ENCODE results near the gene TSSK2. TPM values are rescaled to one million over a fixed set of nuclear protein-coding genes. Genes with fewer than 3 reads are reported as not detected.

Gene TSSK2
- total and polyA plus RNA-seq, 4 donors, result 0.08 to 0.25 (median 0.08) TPM; not detected in 1

GRCh38 chr22:19122752-19123492 lies 8.2 kb upstream of the TSSK2 start:
- H3K27me3 ChIP-seq (ENCODE audit: control insufficient read depth in 3 of 3, insufficient read depth in 3 of 3, low read length in 2 of 3), result no peaks in the 10 kb centered on the region
- peak overlapping the region; percentile 4 to 58 for H3K27ac ChIP-seq (ENCODE audit: low read depth in 1 of 2, low read length in 1 of 2)
- ATAC-seq (ENCODE audit: insufficient read depth, low FRiP score) (no peak), DNase-seq (peak in 1 of 3 donors; percentile 29)
- H3K9ac ChIP-seq (ENCODE audit: insufficient read depth in 1 of 2, low read length in 2 of 2), result peak overlapping the region in 1 of 2 donors; percentile 5
- WGBS, 2 donors, result 17 to 21% methylated on average over 27 of the region's 27 CpGs
- peaks cover 4 to 33% (median 5%) of the 10 kb centered on the region in 5 donors for H3K4me1 ChIP-seq (ENCODE audit: control insufficient read depth in 5 of 5, insufficient read depth in 5 of 5, low read length in 5 of 5)
- TF ChIP-seq CTCF (IDR thresholded peaks at IDR 0.05; ENCODE audit: control extremely low read depth, extremely low read depth), result no peak
- H3K4me3 ChIP-seq, result peak overlapping the region; percentile 26
- H3K9me3 ChIP-seq (ENCODE audit: control insufficient read depth in 4 of 4, insufficient read depth in 3 of 4, low read length in 3 of 4), result no peaks in the 10 kb centered on the region
- no peaks in the 10 kb centered on the region for H3K36me3 ChIP-seq (ENCODE audit: control insufficient read depth in 4 of 4, insufficient read depth in 4 of 4, low read length in 4 of 4)

- no peaks in the 10 kb centered on the region for H3K36me3 ChIP-seq (ENCODE audit: control insufficient read depth in 4 of 4, insufficient read depth in 4 of 4, low read length in 4 of 4)
- H3K27ac ChIP-seq (ENCODE audit: low read depth in 1 of 2, low read length in 1 of 2), result no peak overlapping the region
- 93 to 95% methylated on average over 4 of the region's 4 CpGs for whole genome bisulfite sequencing, 2 donors
- H3K9ac ChIP-seq (ENCODE audit: insufficient read depth in 1 of 2, low read length in 2 of 2), result no peak overlapping the region
- DNase-seq (no peak), ATAC-seq (ENCODE audit: insufficient read depth, low FRiP score) (no peak)
- H3K9me3 ChIP-seq (ENCODE audit: control insufficient read depth in 4 of 4, insufficient read depth in 3 of 4, low read length in 3 of 4), result no peaks in the 10 kb centered on the region
- no peaks in the 10 kb centered on the region for H3K27me3 ChIP-seq (ENCODE audit: control insufficient read depth in 3 of 3, insufficient read depth in 3 of 3, low read length in 2 of 3)
- H3K4me3 ChIP-seq, result no peak overlapping the region
- H3K4me1 ChIP-seq (ENCODE audit: control insufficient read depth in 5 of 5, insufficient read depth in 5 of 5, low read length in 5 of 5), result peaks cover 2 to 30% (median 5%) of the 10 kb centered on the region in 5 donors
- TF ChIP-seq CTCF (IDR thresholded peaks at IDR 0.05; ENCODE audit: control extremely low read depth, extremely low read depth), result no peak
Observed at GRCh38 chr22:19123936-19124335, 7.2 kb upstream of the TSSK2 start.

GRCh38 chr22:19124377-19124776 lies 6.7 kb upstream of the TSSK2 start:
- H3K4me1 ChIP-seq (ENCODE audit: control insufficient read depth in 5 of 5, insufficient read depth in 5 of 5, low read length in 5 of 5), result peaks cover 0 to 26% (median 5%) of the 10 kb centered on the region in 5 donors
- no peak for TF ChIP-seq CTCF (IDR thresholded peaks at IDR 0.05; ENCODE audit: control extremely low read depth, extremely low read depth)
- DNase-seq (no peak), ATAC-seq (ENCODE audit: insufficient read depth, low FRiP score) (no peak)
- H3K27ac ChIP-seq (ENCODE audit: low read depth in 1 of 2, low read length in 1 of 2), result no peak overlapping the region
- H3K9ac ChIP-seq (ENCODE audit: insufficient read depth in 1 of 2, low read length in 2 of 2), result no peak overlapping the region
- H3K27me3 ChIP-seq (ENCODE audit: control insufficient read depth in 3 of 3, insufficient read depth in 3 of 3, low read length in 2 of 3), result no peaks in the 10 kb centered on the region
- H3K4me3 ChIP-seq, result no peak overlapping the region
- no peaks in the 10 kb centered on the region for H3K36me3 ChIP-seq (ENCODE audit: control insufficient read depth in 4 of 4, insufficient read depth in 4 of 4, low read length in 4 of 4)
- no peaks in the 10 kb centered on the region for H3K9me3 ChIP-seq (ENCODE audit: control insufficient read depth in 4 of 4, insufficient read depth in 3 of 4, low read length in 3 of 4)
- WGBS, 2 donors, result 89 to 91% methylated on average over 4 of the region's 4 CpGs

Data from lung (tissue), 12 donors.